Ramos (cell line): ENCODE data around the gene DICER1.
"Not testable (repeated sequence)": the region's sequence is repeated elsewhere in the genome, so short reads cannot be mapped to it uniquely, and the experiment has no call there.

Experiments
- in situ Hi-C: fragments of 300-500 bp; cut with MboI; formaldehyde crosslinking; loops from one replicate; pipeline ENCODE4 v1.14.3; 2022; ENCODE audit warnings: low sequenced_read_pairs; ENCODE audit not compliant: unreplicated experiment

Gene DICER1

GRCh38 chr14:95157327-95158189 lies at the start of gene DICER1:
Gene DICER1, minus strand, starts transcription at chr14:95157529. Its CDS starts 24,071 bp downstream, at chr14:95133458.
- in situ Hi-C loops, result no loop called here

- in situ Hi-C loops, result no loop called here
Observed at GRCh38 chr14:95206534-95206933, 49.2 kb upstream of the DICER1 start.

- in situ Hi-C loops, result no loop called here
Observed at GRCh38 chr14:95204705-95205104, 47.4 kb upstream of the DICER1 start.

GRCh38 chr14:95201745-95202144 lies 44.4 kb upstream of the DICER1 start:
- in situ Hi-C loops, result not testable (repeated sequence)

- in situ Hi-C loops, result no loop called here
Observed at GRCh38 chr14:95200404-95200803, 43.1 kb upstream of the DICER1 start.

- in situ Hi-C loops, result loop anchor here (10.0 kb wide), 1 partner anchor 505 kb away; no protein-coding TSS in a partner anchor
Observed at GRCh38 chr14:95199298-95199983, 42.1 kb upstream of the DICER1 start.

GRCh38 chr14:95198320-95198719 lies 41.0 kb upstream of the DICER1 start:
- in situ Hi-C loops, result loop anchor here (10.0 kb wide), 1 partner anchor 504 kb away; no protein-coding TSS in a partner anchor

GRCh38 chr14:95197551-95197950 lies 40.2 kb upstream of the DICER1 start:
- in situ Hi-C loops, result loop anchor here (10.0 kb wide), 1 partner anchor 503 kb away; no protein-coding TSS in a partner anchor

- in situ Hi-C loops, result loop anchor here (10.0 kb wide), 1 partner anchor 502 kb away; no protein-coding TSS in a partner anchor
Observed at GRCh38 chr14:95196826-95197545, 39.7 kb upstream of the DICER1 start.

- in situ Hi-C loops, result loop anchor here (10.0 kb wide), 1 partner anchor 501 kb away; no protein-coding TSS in a partner anchor
Observed at GRCh38 chr14:95196268-95196667, 38.9 kb upstream of the DICER1 start.

- in situ Hi-C loops, result loop anchor here (10.0 kb wide), 1 partner anchor 500 kb away; no protein-coding TSS in a partner anchor
Observed at GRCh38 chr14:95195031-95195430, 37.7 kb upstream of the DICER1 start.

- in situ Hi-C loops, result loop anchor here (10.0 kb wide), 1 partner anchor 498 kb away; no protein-coding TSS in a partner anchor
Observed at GRCh38 chr14:95193081-95193480, 35.8 kb upstream of the DICER1 start.

GRCh38 chr14:95192311-95192710 lies 35.0 kb upstream of the DICER1 start:
- in situ Hi-C loops, result loop anchor here (10.0 kb wide), 1 partner anchor 498 kb away; no protein-coding TSS in a partner anchor

GRCh38 chr14:95191445-95192199 lies 34.3 kb upstream of the DICER1 start:
- in situ Hi-C loops, result loop anchor here (10.0 kb wide), 1 partner anchor 497 kb away; no protein-coding TSS in a partner anchor

- in situ Hi-C loops, result loop anchor here (10.0 kb wide), 1 partner anchor 496 kb away; no protein-coding TSS in a partner anchor
Observed at GRCh38 chr14:95190857-95191256, 33.5 kb upstream of the DICER1 start.

GRCh38 chr14:95190346-95190840 lies 33.1 kb upstream of the DICER1 start:
- in situ Hi-C loops, result loop anchor here (10.0 kb wide), 1 partner anchor 496 kb away; no protein-coding TSS in a partner anchor

- in situ Hi-C loops, result loop anchor here (10.0 kb wide), 1 partner anchor 495 kb away; no protein-coding TSS in a partner anchor
Observed at GRCh38 chr14:95189367-95190132, 32.2 kb upstream of the DICER1 start.

- in situ Hi-C loops, result no loop called here
Observed at GRCh38 chr14:95188380-95188779, 31.1 kb upstream of the DICER1 start.
